Measurements from ENCODE around the gene SNTG2.

- no peak for TF ChIP-seq EZH2 (IDR thresholded peaks at IDR 0.05; ENCODE audit: low read length, missing control alignments)
- TF ChIP-seq, protein P1, sequence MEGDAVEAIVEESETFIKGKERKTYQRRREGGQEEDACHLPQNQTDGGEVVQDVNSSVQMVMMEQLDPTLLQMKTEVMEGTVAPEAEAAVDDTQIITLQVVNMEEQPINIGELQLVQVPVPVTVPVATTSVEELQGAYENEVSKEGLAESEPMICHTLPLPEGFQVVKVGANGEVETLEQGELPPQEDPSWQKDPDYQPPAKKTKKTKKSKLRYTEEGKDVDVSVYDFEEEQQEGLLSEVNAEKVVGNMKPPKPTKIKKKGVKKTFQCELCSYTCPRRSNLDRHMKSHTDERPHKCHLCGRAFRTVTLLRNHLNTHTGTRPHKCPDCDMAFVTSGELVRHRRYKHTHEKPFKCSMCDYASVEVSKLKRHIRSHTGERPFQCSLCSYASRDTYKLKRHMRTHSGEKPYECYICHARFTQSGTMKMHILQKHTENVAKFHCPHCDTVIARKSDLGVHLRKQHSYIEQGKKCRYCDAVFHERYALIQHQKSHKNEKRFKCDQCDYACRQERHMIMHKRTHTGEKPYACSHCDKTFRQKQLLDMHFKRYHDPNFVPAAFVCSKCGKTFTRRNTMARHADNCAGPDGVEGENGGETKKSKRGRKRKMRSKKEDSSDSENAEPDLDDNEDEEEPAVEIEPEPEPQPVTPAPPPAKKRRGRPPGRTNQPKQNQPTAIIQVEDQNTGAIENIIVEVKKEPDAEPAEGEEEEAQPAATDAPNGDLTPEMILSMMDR (conservative IDR thresholded peaks at IDR 0.05 in 1 of 2, IDR thresholded peaks at IDR 0.05 in 1 of 2; ENCODE audit: low read depth in 1 of 2, low read length in 2 of 2), result no peak
Measured at GRCh38 chr2:1129982-1130381, 179.3 kb downstream of the SNTG2 start.
